ENCODE measurements around the gene ZNF785.

DNA sequence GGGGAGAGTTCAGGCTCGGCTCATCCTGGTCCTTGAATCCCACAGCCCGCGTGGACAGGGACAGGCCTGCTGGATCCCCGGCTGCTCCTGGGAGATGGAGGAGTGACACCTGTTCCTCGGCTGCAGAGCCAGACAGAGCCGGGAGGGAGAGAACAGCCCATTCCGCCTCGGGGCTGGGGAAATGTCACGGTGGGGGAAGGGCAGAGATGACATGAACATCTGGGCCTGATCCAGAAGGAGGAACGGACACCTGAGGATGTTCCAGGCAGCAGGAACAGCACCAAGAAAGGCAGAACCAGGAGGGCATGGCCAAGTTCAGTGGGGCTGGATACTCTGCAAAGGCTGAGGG is 29.4 kb downstream of the ZNF785 start:
- TF ChIP-seq EZH2 (IDR thresholded peaks at IDR 0.05), result no peak
- TF ChIP-seq POLR2AphosphoS5 (IDR thresholded peaks at IDR 0.05; ENCODE audit: borderline replicate concordance, low read depth, low read length), result no peak
- no peak for TF ChIP-seq FOXP2 (optimal IDR thresholded peaks at IDR 0.05; ENCODE audit: control extremely low read depth, extremely low read length, insufficient read depth)

Data from SK-N-MC (cell line).